GM20431 (cell line): ENCODE results near the gene YPEL2.
"Not testable (repeated sequence)": the region's sequence is repeated elsewhere in the genome, so short reads cannot be mapped to it uniquely, and the experiment has no call there.

ENCODE experiments used
- in situ Hi-C: fragments of 300-500 bp; cut with MseI, MboI; formaldehyde crosslinking; loops from one replicate; pipeline ENCODE4 v1.15.0; 2020; ENCODE audit warnings: low sequenced_read_pairs; ENCODE audit not compliant: unreplicated experiment

The YPEL2 gene

DNA sequence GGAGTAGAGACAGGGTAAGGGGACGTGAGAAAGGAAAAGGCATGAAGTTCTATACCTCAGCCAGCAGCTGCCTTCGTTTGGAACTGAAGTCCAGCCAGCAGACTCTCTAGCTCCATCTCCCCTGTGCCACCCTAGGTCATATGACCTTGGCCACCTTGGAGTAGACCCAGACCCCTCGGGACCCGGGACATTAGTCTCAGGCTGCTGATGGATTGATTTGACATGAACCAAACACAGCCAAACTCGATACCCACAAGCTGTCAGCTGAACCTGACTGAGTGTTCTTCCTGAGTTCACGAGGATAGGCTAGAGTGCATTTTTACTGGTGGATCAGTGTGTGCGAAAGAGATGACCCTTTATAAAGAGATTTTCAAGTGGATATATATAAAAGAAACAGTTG is 68.5 kb downstream of the YPEL2 start:
- in situ Hi-C loops = no loop called here

- in situ Hi-C loops = no loop called here
Observed at GRCh38 chr17:59400858-59401257, 69.4 kb downstream of the YPEL2 start.

DNA sequence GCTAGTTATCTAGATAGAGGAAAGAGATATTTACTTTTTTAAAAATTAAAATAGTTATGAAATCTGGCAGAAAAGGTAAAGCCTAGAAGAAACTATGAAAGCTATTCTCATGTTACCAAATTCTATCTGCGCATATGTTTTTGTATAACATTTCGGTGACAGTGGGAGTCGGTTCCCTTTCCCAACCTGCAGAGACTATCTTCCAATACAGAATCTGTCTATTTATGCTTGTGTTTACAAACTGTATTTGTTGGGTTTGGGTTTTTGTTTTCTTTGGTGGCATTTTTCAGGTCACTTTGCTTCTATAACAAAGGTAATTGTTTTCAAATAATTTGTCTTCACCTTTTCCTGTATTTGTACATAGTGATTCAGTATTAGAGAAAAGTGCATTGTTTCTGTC is 69.8 kb downstream of the YPEL2 start:
- in situ Hi-C loops = no loop called here

DNA sequence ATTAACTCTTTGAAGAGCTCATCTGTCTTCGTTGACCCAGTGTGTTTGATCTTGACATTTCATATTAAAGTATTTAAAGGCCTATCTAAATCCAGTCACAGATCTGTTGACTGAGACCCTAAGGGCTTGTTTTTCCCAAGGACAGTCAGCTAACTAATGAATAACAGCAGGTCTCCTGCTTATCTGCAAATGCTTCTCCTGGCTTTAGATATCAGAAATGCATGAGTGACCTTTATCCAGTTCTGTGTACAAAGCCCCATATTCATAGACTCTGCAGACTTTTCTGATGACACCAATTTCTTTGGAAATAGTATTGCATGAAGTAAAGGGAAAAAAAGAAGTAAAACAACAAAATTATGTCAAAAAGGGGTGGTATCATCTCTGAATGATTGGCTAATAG is 70.3 kb downstream of the YPEL2 start:
- in situ Hi-C loops = no loop called here

DNA sequence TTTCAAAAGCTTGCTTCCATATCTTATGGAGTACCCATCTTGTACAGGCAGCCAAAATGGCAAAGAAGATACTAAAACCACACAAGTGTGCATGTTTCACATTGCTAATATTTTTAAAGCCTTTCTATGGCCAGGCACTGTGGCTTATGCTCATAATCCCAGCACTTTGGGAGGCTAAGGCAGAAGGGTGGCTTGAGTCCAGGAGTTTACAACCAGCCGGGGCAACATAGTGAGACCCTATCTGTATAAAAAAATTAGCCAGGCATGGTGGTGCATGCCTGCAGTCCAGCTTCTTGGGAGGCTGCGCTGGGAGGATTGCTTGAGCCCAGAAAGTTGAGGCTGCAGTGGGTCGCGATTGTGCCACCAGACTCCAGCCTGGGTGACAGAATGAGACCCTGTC is 71.3 kb downstream of the YPEL2 start:
- in situ Hi-C loops = no loop called here

- in situ Hi-C loops = no loop called here
Observed at GRCh38 chr17:59404471-59404870, 73.0 kb downstream of the YPEL2 start.

- in situ Hi-C loops = no loop called here
Observed at GRCh38 chr17:59405944-59406705, 74.7 kb downstream of the YPEL2 start.

- in situ Hi-C loops = no loop called here
Observed at GRCh38 chr17:59406808-59407381, 75.4 kb downstream of the YPEL2 start.

DNA sequence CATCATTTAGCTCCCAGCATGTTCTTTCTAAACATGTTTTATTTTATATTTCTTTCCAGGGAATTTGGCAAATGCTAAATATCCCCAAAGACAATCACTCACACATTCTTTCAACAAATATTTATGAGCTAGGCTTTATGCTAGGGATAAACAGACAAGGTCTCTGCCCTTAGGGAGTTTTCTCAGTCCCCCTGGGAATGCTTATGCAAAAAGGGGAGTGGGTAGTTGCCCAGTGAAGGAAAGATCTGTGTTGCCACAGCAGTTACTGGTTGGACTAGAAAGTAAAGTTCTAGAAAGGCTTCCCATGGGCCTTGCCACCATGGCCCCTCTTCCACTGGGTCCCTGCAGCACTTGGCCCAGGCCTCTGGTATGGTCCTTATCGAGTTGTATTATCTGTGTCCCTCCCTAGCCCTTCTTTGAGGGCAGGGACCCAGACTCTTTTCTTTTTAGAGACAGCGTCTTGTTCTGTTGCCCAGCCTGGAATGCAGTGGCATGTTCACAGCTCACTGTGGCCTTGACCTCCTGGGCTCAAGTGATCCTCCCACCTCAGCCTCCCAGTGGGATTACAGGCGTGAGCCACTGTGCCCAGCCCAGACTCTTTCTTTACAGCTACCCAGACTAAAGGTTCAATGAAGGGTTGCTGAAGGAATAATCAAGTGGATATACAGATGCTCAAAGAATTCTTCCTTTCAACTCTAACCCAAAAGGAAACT is 78.0 kb downstream of the YPEL2 start:
- in situ Hi-C loops = no loop called here

DNA sequence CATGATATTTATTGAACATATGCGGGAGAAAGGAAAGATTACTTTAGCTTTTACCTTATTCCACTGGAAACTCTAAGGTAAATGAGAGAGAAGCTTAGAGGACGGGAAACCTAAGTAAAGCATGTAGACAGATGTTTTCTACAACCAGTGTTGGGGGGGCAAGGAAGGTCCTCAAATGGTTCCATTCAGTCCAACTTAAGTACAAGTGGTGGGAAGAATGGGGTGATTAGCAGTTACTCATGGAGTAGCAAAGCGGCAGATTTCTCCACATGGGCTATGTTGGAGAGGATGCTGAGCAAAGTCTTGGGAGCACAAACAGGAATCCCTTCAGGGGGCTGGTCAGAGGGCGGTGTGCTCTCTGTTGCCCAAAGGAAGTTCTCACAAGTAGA is 78.6 kb downstream of the YPEL2 start:
- in situ Hi-C loops = no loop called here

- in situ Hi-C loops = not testable (repeated sequence)
Observed at GRCh38 chr17:59412431-59412830, 81.0 kb downstream of the YPEL2 start.

DNA sequence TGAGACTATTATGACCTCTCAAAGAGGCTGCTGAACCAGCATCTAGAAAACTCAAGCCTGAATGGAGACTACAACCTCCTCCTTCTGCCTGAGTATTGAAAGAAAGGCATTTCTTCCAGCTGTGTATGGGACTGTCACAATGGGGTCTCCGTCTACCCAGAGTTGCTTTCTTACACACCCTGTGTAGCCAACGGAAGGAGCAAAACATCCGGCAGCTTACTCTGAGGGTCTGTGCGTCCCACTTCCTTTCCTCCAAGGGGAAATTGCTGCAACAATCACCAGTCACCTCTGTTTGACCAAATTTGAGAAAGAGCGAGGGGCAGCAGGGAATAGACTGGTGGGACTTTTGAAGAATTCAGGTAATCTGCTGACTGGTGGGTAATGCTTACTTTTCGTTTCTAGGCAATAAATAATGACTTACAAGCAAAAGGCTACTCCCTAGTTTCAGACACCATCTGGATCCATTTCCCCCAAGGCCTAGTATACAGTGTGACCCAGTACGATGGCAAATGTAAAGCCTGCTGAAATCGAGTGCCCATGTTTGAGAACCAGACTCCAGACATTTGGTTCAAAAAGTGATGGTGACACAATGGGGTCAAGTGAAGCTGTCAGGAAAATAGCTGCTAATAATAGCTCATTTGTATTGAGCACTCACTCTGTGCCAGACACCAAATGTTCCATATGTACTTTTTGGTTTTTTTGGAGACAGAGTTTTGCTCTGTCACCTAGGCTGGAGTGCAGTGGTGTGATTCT is 81.7 kb downstream of the YPEL2 start:
- in situ Hi-C loops = no loop called here

DNA sequence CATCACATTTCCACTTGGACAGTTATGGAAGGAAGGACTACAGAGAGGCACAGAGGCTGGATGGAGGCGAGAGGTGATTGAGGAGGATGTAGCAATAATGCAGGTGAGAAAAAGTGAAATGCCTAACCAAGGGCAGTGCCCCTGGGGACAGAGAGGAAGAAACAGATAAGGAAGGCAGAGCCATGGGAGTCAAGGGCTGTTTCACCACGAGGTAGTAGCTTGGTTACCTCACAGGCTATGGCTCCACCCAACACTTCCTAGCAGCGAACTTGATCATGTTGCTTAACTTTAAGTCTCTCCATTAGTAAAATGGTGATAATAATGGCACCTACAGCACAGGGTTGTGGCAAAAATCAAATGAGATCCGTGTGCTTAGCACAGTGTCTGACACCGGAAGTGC is 83.9 kb downstream of the YPEL2 start:
- in situ Hi-C loops = no loop called here

GRCh38 chr17:59416184-59416583 is 84.7 kb downstream of the YPEL2 start:
- in situ Hi-C loops = no loop called here

DNA sequence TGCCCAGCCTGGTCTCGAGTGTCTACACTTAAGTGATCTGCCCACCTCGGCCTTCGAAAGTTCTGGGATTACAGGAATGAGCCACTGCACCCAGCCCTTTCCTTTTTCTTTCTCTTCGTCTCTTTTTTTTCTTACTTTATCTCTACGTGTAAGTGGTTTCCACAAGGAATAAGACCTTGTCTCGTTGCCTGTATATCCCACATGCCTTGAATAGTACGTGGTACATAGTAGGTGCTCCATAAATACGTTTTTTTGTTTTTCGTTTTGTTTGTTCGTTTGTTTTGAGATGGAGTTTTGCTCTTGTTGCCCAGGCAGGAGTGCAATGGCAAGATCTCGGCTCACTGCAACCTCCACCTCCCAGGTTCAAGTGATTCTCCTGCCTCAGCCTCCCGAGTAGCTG is 86.0 kb downstream of the YPEL2 start:
- in situ Hi-C loops = no loop called here

DNA sequence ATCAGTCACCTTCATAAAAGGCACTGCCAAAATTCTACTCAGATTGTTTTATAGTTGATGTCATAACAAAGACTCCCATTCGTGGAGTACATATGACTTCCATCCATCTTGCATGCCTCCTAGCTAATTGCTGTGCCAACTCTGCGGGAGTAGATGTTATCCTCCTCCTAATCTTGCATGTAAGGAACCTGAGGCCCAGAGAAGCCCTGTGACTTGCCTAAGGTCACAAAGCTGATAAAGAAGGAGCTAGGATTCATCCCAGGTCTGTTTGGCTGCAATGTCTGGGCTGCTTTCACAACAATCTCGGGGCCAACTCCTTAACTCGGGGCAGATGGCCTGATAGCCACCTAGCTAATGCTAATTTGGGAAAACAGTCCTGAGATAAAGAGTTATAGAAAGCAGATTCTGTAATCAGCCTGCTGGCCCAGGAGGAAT is 87.3 kb downstream of the YPEL2 start:
- in situ Hi-C loops = no loop called here

GRCh38 chr17:59420901-59421300 is 89.4 kb downstream of the YPEL2 start:
- in situ Hi-C loops = no loop called here

DNA sequence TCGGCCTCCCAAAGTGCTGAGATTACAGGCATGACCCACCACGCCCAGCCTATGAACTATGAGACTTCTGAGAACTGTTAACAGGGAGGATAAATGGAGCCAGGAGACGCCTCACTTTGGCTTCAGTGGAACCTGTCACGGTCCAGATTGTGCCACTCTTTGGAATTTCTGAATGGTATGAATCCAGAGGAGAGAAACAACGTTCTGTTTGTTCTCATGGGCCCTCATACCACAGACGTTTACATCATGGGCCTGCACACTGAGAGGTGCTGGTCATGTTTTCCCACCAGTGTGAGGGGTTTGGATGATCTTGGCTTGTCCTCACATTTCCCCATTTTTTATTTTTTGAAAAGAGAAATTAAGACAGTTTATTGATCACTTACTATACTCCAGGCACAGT is 90.3 kb downstream of the YPEL2 start:
- in situ Hi-C loops = no loop called here

GRCh38 chr17:59423137-59423724 is 91.8 kb downstream of the YPEL2 start:
- in situ Hi-C loops = no loop called here

DNA sequence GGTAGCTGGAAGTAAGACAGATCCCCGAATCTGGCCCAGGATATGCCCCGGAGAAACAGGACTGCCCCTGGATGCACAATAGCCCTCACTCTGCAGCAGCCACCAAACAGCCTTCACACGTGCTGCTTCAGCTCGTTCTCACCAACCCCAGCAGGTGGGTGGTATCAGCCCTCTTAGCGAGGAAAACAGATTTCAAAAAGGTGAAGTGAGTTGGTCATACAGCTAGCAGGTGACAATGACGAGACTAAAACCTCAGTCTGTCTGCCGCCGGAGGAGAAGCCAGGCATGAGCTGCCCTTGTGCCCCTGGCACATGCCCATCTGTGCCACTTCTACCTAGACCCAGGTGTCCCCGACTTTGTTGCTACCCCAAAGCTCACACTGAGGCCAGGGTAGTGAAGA is 92.4 kb downstream of the YPEL2 start:
- in situ Hi-C loops = no loop called here
